Measurements from ENCODE around the gene LBR.

The LBR gene

DNA sequence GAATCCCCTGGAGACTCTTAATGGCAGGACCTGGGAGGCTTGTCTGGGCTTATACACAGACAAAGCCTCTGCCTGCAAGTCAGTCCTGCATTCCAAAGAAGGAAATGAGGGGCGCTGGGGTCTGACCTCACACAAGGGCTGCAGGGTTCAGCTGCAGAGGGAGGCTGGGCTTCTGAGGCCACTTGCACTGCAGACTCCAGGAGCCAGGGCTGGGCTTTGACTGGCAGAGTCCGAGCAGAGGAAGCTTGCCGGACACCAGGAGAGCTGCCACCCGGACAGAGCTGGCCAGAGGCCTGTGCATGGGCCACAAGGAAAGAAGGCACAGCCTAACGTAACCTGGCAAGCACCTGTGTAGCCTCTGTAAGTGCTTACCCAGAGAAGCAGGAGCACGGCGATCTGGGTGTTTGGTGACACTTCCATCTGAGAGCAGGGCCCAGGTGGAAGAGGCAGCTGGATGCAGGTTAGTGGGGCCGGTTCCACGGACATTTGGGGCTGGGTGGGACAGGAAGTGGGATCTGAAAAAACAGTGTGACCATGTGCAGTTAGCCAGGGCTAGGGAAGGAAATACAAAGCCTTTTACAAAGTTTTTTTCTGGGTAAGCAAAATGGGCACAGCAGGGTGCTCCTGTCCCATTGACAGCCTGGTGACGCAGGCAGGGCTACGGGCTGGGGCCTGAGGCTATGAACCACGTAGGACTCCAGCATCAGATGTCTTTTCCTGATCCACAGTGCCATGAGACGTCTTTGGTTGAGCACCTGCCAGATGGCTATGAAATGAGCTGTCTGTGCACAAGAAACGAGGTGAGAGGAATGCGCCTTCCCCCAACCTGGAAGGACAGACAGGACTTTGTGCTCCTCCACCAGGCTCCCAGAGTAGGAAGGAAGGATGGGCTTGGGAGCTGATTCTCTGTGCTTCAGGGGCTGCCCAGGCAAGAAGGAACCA, 37.3 kb upstream of the LBR start:
- DNase-seq (ENCODE audit: low spot score), result no peak

DNA sequence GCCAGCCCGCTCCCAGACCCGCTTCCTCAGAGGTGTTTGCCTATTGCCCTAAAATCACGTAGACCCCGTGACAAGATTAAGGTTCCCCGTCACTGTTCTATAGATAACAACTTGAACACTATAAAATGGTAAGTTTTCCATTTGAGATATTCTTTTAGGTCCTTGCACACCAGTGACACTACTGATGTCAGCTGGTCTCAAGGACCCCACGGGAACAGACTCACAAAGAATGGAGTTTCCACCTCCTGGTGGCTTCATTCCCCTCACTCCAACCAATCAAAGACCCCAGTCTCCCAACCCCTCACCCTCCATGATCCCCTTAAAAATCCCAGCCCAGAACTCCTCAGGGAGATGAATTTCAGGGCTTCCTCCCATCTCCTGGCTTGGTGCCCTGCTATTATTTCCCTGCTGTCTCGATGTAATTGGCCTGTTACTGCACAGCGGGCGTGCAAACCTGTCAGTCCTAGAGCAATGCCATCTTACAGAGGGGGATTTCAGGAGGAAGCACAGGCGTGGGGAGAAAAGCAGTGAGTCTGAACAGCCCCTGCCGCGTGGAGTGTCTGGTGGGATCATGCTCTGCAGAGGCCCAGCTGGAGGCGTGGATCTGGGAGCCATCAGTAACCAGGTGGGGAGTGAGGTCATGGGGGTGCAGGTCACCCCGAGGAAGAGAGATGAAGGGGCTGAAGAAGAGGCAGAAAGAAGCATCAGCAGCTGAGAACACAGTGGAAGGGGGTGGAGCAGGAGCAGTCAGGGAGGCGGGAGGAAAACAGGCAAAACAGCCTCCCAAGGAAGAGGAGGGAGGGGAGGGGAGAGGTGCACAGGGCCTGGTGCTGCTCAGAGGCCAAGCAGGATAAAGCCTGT, 35.1 kb upstream of the LBR start:
- DNase-seq (ENCODE audit: low spot score), result peak; percentile 75

DNA sequence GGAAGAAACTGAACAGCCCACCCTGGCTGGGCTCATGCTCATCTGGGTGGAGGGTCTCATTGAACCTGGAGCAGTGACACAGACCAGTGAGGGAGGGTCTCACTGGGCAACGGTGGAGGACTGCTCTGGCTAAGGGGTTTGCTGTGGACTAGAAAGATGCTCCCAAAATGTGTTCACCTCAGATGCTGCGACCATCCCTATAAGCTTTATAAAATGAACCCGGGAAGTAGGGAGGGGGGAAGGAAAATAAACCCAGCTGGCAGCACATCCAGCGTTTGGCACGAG, 34.5 kb upstream of the LBR start:
- no peak for DNase-seq (ENCODE audit: low spot score)

DNA sequence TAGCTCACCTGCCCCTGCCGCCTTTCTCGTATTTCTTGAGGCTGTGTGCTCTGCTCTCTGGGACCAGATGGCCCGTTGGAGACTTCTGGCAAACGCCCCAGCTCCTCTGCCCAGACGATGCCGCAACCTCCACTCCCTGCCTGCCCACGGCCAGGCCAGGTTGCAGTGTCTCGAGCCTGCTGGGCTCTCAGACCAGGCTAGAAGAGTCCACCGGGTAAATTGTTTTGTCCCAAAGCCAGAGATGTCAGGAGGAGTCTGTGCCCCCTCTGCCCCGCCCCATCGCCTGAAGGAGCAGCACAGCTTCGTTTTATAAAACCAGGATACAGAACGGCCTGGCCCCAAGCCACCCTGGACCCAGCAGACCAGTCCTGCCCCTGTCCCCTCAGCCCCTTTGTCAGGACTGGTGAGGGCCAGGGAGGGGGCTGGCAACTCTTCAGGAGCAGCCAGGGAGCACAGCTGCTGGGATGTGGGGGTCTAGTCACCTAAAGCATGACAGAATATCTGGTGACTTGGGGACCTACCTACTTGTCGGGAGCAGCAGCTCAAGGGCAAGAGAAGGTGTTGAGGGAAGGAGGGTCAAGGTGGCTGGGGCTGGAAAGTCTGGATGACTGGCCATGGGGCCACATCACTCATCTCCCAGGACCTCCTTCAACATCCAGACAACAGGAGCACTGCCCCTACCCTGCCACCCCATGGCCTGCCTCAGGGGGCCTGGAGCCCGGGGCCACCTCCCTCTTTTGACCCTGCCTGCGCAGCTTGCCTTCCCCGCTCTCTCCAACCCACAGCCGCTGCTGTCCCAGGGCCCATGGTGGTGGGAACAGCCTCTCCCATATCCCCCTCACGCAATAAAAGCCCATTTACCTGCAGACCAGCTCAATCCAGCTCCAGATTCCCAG, 33.9 kb upstream of the LBR start:
- peak; percentile 91 for DNase-seq (ENCODE audit: low spot score)

DNA sequence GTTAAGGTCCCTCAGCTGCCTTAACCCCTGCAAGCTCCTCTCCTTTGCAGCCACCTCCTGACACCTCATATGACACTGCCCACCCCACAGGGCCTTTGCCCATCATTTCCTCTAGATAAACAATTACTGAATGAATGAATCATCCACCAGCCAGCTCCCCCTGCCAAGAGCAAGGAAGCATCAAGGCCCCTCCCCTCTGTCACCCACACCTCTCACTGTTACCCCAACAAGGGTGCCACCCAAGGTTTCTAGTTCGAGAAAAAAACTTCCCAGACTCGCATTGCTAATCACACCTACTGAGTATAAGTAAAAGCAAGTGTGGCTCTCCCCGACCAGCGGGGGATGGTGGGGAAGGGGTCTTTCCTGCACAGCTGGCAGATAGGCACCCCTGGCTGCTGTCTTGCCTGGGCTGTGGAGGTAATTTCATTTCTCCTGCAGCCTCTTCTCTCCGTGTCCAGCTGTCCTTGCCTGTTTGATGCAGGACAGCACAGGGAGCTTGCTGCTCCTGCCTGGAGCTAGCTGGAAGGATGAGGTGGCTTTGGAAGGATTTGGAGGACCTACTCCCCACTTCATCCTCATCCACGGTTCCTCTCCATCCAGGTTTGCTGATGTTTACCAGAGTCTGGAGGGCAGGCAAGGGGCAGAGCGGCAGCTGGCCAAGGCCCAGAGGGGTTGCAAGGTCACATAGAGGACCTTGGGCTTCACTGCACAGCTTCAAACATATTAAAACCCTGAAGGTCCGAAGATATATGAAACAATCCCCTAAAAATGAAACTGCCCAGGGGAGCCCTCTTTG, 33.1 kb upstream of the LBR start:
- no peak for DNase-seq (ENCODE audit: low spot score)

DNA sequence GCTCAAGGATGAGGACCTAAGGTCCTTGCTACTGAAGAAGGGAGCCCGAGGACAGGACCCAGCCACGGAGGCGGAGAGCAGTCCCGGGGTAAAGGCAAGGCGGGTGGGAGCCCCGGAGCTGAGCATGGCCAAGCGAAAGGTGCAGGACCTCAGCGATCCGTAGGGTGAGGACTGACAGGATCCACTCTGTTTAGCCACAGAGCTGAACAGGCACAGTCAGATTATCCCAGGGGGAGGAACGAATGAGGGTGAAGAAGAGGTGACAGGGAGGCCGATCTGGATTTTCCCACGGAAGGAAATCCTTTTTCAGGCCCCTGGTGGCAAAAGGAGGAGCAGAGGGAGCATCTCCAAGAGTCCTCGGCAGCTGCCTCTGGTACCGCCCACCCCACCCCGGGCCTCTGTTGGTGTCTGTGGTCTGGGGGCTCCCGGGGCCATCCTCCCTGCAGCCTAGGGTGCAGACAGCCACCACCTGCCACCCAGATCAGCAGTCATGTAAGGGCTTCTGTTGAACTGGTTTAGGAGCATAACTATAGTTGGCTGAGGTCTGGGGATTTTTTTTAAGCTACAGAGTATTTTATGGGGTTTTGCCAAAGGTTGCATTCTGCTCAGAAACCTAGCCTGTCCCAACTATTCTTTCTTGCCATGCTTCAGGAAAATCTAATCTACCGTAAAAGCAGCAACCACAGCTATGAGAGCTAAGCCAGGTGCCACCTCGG, 32.3 kb upstream of the LBR start:
- DNase-seq (ENCODE audit: low spot score), result peak; percentile 23

DNA sequence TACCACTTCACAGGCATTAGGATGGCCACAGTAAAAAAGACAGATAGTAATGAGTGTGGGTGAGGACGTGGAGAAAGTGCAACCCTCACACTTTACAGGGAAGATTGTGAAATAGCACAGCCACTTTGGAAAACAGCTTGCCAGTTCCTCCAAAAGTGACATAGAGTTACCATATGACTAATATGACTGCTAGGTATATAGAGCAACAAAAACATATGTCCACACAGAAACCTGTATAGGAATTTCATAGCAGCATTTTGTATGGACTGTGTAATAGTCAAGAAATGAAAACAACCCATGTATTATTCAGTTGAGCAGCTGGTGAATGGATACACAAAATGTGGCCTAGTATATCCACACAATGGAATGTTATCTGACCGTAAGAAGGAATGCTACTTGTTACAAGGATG, 30.4 kb upstream of the LBR start:
- DNase-seq (ENCODE audit: low spot score), result no peak

DNA sequence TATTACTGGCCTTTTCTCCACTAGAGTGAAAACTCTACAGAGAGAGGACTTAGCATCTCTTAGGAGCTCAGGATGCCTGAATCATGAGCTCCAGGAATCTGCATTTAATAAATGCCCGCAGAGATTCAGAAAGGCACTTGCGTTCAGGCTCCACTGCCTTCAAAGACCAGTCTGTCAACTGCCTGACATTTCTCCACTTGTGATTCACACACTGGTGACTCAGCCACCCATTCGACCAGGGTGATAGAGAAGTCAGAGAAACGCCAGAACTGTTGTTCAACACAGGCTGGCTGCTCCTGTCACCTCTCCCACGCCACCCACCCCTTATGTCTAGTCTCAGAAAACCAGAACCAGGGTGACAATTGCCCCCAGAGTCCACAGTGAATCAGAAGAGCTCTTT, 26.9 kb upstream of the LBR start:
- DNase-seq (ENCODE audit: low spot score), result no peak

DNA sequence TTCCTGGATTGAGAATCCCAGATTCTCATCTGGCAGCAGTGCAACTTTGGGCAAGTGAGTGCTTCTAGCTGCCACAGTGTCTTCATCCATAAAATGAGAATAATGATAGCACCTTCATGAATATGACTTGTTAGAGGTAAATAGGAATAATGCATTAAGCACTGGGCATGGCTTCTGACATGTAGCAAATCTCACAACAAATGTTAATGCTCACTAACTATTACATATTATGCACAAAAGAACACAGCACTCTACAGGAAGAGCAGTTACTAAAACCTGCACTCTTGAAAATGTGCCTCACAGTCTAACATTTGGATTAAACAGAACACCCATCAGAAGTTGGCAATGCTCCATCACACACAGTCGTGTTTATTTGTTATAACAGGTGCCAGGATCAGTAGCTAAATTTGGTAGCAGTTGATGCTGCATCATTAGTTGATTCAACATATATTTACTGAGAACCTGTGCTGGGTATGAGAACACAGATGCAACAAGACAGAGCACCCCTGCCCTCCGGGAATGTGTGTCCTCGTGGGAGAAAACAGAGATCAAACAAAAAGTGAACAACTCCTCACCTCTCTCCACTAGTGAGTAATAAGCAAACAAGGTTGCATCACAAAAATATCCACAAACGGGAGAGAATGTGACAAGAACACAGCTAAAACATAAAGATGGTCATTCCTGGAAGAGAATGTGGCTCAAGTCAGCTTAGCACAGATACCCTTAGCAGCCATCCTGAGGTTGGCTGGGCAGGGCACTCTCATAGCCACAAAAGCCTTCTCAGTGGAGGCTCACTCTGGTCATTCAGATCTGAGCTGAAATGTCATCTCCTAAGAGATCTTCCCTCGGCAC, 26.2 kb upstream of the LBR start:
- no peak for DNase-seq (ENCODE audit: low spot score)

DNA sequence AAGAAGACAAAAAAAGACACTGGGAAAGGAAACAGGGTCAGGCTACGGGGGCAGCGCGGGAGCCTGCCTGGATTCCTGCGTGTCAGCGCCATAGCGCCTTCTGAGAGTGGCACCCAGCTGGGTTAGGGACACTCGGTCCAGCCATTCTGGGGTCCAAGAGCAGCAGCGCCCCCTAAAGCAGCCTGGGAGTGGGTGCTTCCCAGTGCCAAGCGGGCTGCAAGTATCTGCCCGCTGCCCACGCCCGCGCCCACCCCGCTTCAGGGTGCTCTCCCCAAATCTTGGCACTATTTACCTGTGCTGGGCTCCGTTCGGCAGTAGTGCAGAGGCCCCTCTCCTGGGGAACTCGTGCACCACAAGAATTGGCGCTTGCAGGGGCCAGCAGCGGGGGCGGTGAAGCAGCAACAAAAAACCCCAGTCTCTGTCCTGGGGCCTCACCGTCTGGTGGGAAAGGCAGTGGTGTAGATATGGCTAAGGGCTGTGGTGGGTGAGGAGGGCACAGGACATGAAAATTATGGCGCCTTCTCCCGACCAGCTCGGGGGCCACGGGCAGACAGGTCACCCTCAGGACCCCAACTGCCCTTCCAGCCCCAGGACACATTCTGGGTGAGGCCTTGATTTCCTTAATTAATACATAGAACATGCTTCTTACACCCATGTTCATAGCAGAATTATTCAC, 24.1 kb upstream of the LBR start:
- no peak for DNase-seq (ENCODE audit: low spot score)

DNA sequence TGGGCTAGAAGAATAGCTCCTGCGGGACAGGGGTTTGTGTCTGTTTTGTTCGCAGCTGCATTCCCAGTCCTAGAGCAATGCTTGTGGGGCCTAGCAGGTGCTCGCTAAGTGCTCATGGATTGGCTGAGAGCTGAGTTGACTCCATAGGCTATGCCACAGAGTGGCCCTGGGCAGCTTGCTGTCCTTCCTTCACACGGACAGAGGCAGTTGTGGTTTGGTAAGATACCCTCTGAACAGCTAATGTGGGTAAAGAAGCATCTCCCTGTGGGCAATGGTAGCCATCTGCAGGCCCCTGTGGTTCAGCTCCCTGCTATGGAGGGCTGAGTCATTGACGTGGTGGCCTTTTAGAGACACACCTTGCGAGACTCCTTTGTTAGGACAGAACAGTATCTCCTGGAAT, 23.5 kb upstream of the LBR start:
- no peak for DNase-seq (ENCODE audit: low spot score)

DNA sequence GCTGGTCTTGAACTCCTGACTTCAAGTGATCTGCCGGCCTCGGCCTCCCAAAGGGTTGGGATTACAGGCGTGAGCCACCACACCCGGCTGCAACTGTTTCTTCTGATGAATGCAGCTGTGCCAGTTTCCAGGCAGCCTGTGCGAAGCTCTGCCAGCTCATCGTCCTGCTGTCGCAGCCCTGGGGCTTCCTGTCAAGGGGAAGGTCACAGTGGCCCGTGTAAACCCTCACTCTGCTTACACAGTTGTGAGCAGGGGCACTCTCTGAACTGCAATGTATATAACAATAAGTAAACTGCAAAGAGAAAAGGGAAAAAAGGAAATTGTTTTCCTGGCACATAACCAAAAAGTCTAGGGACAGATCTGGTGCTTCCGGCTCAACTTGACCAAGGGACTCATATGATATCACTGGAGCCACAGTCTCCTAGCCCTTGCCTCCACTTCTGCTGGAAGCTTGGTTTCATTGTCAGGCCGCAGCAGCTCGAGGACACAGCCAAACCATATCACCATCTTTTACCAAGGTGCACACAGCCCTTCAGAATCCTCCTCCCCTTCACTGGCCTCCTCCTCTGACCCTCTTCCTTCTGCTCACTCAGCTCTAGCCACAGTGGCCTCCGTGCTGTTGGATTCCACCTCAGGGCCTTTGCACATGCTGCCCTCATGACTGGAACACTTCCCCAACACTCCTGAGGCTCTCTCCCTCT, 22.8 kb upstream of the LBR start:
- DNase-seq (ENCODE audit: low spot score), result no peak

DNA sequence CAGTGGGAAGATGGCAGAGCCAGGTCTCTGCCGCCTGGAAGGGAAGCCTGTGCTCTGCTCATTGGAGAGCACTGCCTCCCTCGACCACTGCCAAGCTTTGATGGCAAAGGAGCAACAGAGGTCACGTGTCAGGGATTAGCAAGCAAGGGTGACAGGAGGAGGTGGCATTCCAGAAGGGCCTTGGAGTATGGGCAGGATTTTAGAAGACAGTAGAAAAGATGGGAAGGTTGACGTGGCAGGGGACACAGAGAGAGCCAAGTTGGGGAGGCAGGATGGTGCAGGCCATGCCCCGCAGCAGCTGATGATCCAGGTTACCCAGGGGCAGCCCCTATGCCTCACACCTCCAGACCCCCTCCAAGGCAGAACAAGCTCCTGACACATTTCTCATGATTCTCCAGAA, 21.9 kb upstream of the LBR start:
- DNase-seq (ENCODE audit: low spot score), result no peak

DNA sequence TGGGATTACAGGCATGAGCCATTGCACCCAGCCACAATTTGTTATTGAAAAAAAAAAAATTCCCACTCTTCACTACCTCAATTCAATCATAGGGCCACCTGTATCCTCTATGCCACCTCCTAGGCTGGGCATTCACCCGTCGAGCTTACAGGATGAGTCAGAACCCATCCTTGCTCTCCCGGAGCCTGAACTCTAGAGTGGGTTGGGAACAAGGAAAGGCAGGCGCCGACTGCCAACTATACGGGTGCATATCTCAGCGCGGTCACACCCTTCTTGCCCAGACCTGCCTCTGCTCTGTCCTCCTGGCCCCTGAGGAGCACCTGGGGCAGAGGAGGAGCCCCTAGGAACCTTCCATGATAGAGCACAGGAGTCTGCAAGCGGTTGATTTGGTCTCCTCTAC, 21.4 kb upstream of the LBR start:
- no peak for DNase-seq (ENCODE audit: low spot score)

DNA sequence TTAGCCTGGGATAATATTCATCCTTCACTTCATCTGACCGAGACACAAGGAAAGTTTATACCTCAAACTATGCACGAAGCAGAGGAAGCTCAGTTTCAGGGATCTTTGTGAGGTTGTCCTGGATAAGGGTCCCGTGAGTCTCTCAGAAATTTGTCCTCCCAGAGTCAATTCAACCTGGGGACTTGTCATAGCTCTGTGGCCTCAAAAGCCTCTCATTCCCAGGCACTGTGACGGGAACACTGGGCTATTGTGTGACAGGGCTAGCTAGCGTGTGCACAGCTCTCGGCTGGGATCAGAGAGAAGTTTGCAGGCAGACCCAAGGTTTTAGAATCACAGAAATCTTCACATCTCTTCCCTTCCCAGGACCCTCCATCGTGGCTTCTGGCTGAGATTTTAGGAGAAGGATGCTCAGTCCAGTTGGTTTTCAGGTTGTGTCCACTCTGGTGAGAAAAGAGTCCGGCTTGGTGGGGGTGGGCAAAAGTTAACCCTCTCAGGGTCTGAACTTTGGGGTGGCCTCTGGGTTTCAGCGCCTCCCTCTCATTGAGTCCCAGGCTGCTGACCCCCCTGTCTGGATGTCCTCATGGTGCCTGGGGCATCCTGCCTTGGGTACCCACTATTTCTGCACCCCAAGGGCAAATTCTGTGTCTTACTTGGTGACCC, 20.4 kb upstream of the LBR start:
- no peak for DNase-seq (ENCODE audit: low spot score)

DNA sequence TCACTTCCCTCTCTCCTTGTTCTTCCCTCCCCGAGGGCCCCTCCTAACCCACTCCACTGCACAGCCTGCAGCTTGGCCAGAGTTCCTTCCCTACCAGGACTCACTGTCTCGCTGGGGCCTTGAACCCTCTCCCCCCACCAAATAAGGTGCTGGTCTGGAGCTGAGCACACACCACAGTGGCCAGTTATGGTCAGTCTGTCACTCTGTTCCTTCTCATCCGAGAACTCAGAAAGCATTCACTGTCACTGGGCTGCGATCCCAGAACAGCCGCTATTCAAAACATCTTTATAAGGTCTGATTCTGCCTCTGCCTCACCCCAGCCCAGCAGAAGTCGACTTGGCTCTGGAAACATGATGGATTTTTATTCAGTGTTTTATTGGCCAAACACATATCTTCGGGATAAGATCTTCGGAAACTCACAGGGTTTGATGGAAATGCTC, 19.8 kb upstream of the LBR start:
- no peak for DNase-seq (ENCODE audit: low spot score)

DNA sequence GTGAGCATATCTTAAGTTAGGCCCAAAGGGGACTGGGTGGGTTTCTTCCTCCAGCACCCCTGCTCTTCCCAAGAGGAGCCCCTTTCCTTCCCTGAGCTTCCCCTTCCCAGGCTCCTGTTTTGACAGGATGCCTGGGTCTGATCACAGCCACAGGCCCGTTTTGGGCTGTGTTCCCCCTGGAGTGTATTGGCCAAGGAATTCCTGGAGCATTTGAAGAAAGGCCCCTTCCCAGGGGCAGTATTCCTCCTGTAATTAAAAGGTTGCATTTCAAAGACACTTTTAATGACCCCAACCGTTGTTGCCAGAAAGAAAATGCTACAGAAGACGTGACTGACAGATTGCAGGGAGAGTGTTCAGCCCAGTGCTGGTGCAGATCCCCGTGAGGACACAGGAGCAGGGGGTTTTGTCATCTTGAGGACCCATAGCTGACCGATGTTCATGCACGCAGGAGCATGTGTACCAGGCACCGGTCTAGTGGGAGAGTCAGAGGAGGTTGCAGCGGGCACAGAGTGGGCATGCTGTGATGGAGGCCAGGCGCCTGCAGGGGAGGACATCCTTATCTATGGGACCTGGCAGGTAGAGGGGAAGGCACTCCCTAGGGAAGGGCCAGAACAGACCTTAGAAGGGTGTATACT, 19.3 kb upstream of the LBR start:
- DNase-seq (ENCODE audit: low spot score), result no peak

DNA sequence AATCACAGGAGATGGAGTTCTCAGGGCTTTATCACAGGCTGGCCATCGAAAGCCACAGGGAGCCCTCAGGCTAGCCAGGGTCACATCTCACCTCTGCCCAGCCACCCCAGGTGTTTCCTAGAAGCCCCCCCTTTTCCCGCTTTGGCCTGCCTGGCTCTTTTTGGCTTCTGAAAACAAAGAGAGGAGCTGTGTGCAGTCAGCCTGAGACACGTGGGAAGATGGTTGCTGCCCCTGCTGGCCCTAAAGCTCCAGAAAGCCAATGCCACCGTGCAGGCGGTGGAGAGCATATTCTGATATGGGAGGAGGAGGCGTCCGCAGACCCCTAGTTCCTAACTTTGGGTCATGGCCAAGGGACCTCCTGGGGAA, 18.7 kb upstream of the LBR start:
- DNase-seq (ENCODE audit: low spot score), result no peak

Data from cerebellar cortex (tissue), 1 donor.